ENCODE measurements around the gene TTLL10.
"Not testable (repeated sequence)": the region's sequence is repeated elsewhere in the genome, so short reads cannot be mapped to it uniquely, and the experiment has no call there.

Gene TTLL10

GRCh38 chr1:1145547-1145914, 28.1 kb upstream of the TTLL10 start:
- H3K4me1 ChIP-seq (ENCODE audit: insufficient read depth, low read length): peaks cover 7% of the 10 kb centered on the region; the same call in 1 of the 2 replicates
- no peaks in the 10 kb centered on the region for H3K36me3 ChIP-seq (ENCODE audit: insufficient read depth, low read length)
- no peaks in the 10 kb centered on the region for H3K9me3 ChIP-seq (ENCODE audit: control insufficient read depth, insufficient read depth, low read length)
- H3K9ac ChIP-seq (ENCODE audit: low read depth, low read length): no peak overlapping the region

GRCh38 chr1:1146026-1146425, 27.7 kb upstream of the TTLL10 start:
- Histone ChIP-seq H3K36me3 (ENCODE audit: insufficient read depth, low read length) (no peaks in the 10 kb centered on the region), H3K9ac (ENCODE audit: low read depth, low read length) (no peak overlapping the region), H3K4me1 (ENCODE audit: insufficient read depth, low read length) (peaks cover 4% of the 10 kb centered on the region; the same call in 1 of the 2 replicates), H3K9me3 (ENCODE audit: control insufficient read depth, insufficient read depth, low read length) (no peaks in the 10 kb centered on the region)

- Histone ChIP-seq H3K9ac (ENCODE audit: low read depth, low read length) (no peak overlapping the region), H3K36me3 (ENCODE audit: insufficient read depth, low read length) (no peaks in the 10 kb centered on the region), H3K4me1 (ENCODE audit: insufficient read depth, low read length) (peaks cover 4% of the 10 kb centered on the region; the same call in 1 of the 2 replicates), H3K9me3 (ENCODE audit: control insufficient read depth, insufficient read depth, low read length) (no peaks in the 10 kb centered on the region)
Observed at GRCh38 chr1:1146596-1146995, 27.1 kb upstream of the TTLL10 start.

GRCh38 chr1:1148061-1148460, 25.6 kb upstream of the TTLL10 start:
- Histone ChIP-seq H3K4me1 (ENCODE audit: insufficient read depth, low read length) (0 out of 2 replicates have a peak, but pooled peaks cover 4% of the 10 kb centered on the region), H3K9me3 (ENCODE audit: control insufficient read depth, insufficient read depth, low read length) (no peaks in the 10 kb centered on the region), H3K9ac (ENCODE audit: low read depth, low read length) (no peak overlapping the region)

GRCh38 chr1:1148569-1148968, 25.1 kb upstream of the TTLL10 start:
- Histone ChIP-seq H3K4me1 (ENCODE audit: insufficient read depth, low read length) (0 out of 2 replicates have a peak, but pooled peaks cover 4% of the 10 kb centered on the region), H3K36me3 (ENCODE audit: insufficient read depth, low read length) (no peaks in the 10 kb centered on the region), H3K9me3 (ENCODE audit: control insufficient read depth, insufficient read depth, low read length) (no peaks in the 10 kb centered on the region), H3K9ac (ENCODE audit: low read depth, low read length) (no peak overlapping the region)

More at GRCh38 chr1:1148061-1148460, 25.6 kb upstream of the TTLL10 start:
- H3K36me3 ChIP-seq (ENCODE audit: insufficient read depth, low read length): no peaks in the 10 kb centered on the region

GRCh38 chr1:1149416-1149815, 24.3 kb upstream of the TTLL10 start:
- Histone ChIP-seq H3K9me3 (ENCODE audit: control insufficient read depth, insufficient read depth, low read length) (no peaks in the 10 kb centered on the region), H3K4me1 (ENCODE audit: insufficient read depth, low read length) (0 out of 2 replicates have a peak, but pooled peaks cover under 1% of the 10 kb centered on the region), H3K36me3 (ENCODE audit: insufficient read depth, low read length) (no peaks in the 10 kb centered on the region), H3K9ac (ENCODE audit: low read depth, low read length) (no peak overlapping the region)

- Histone ChIP-seq H3K9ac (ENCODE audit: low read depth, low read length) (no peak overlapping the region), H3K4me1 (ENCODE audit: insufficient read depth, low read length) (no peaks in the 10 kb centered on the region), H3K36me3 (ENCODE audit: insufficient read depth, low read length) (no peaks in the 10 kb centered on the region), H3K9me3 (ENCODE audit: control insufficient read depth, insufficient read depth, low read length) (no peaks in the 10 kb centered on the region)
Observed at GRCh38 chr1:1150100-1150499, 23.6 kb upstream of the TTLL10 start.

- Histone ChIP-seq H3K9ac (ENCODE audit: low read depth, low read length) (no peak overlapping the region), H3K36me3 (ENCODE audit: insufficient read depth, low read length) (no peaks in the 10 kb centered on the region), H3K9me3 (ENCODE audit: control insufficient read depth, insufficient read depth, low read length) (no peaks in the 10 kb centered on the region), H3K4me1 (ENCODE audit: insufficient read depth, low read length) (no peaks in the 10 kb centered on the region)
Observed at GRCh38 chr1:1151306-1151705, 22.4 kb upstream of the TTLL10 start.

GRCh38 chr1:1152431-1152830, 21.2 kb upstream of the TTLL10 start:
- not testable (repeated sequence) for H3K4me1 ChIP-seq (ENCODE audit: insufficient read depth, low read length); H3K9ac ChIP-seq (ENCODE audit: low read depth, low read length); H3K36me3 ChIP-seq (ENCODE audit: insufficient read depth, low read length); H3K9me3 ChIP-seq (ENCODE audit: control insufficient read depth, insufficient read depth, low read length)

GRCh38 chr1:1153215-1153614, 20.5 kb upstream of the TTLL10 start:
- not testable (repeated sequence) for H3K9me3 ChIP-seq (ENCODE audit: control insufficient read depth, insufficient read depth, low read length); H3K9ac ChIP-seq (ENCODE audit: low read depth, low read length); H3K4me1 ChIP-seq (ENCODE audit: insufficient read depth, low read length); H3K36me3 ChIP-seq (ENCODE audit: insufficient read depth, low read length)

GRCh38 chr1:1153874-1154273, 19.8 kb upstream of the TTLL10 start:
- Histone ChIP-seq H3K36me3 (ENCODE audit: insufficient read depth, low read length) (no peaks in the 10 kb centered on the region), H3K9ac (ENCODE audit: low read depth, low read length) (no peak overlapping the region), H3K9me3 (ENCODE audit: control insufficient read depth, insufficient read depth, low read length) (no peaks in the 10 kb centered on the region), H3K4me1 (ENCODE audit: insufficient read depth, low read length) (peaks cover 3% of the 10 kb centered on the region; the same call in 1 of the 2 replicates)

- no peaks in the 10 kb centered on the region for H3K36me3 ChIP-seq (ENCODE audit: insufficient read depth, low read length)
- H3K9me3 ChIP-seq (ENCODE audit: control insufficient read depth, insufficient read depth, low read length): no peaks in the 10 kb centered on the region
- H3K4me1 ChIP-seq (ENCODE audit: insufficient read depth, low read length): peaks cover 3% of the 10 kb centered on the region; the same call in 1 of the 2 replicates
- no peak overlapping the region for H3K9ac ChIP-seq (ENCODE audit: low read depth, low read length)
Observed at GRCh38 chr1:1155258-1155657, 18.4 kb upstream of the TTLL10 start.

- Histone ChIP-seq H3K4me1 (ENCODE audit: insufficient read depth, low read length) (peaks cover 3% of the 10 kb centered on the region; the same call in 1 of the 2 replicates), H3K36me3 (ENCODE audit: insufficient read depth, low read length) (no peaks in the 10 kb centered on the region), H3K9me3 (ENCODE audit: control insufficient read depth, insufficient read depth, low read length) (no peaks in the 10 kb centered on the region), H3K9ac (ENCODE audit: low read depth, low read length) (no peak overlapping the region)
Observed at GRCh38 chr1:1156140-1157032, 17.3 kb upstream of the TTLL10 start.

GRCh38 chr1:1157033-1157365, 16.7 kb upstream of the TTLL10 start:
- Histone ChIP-seq H3K4me1 (ENCODE audit: insufficient read depth, low read length) (peaks cover 3% of the 10 kb centered on the region; the same call in 1 of the 2 replicates), H3K36me3 (ENCODE audit: insufficient read depth, low read length) (no peaks in the 10 kb centered on the region), H3K9me3 (ENCODE audit: control insufficient read depth, insufficient read depth, low read length) (no peaks in the 10 kb centered on the region), H3K9ac (ENCODE audit: low read depth, low read length) (no peak overlapping the region)

GRCh38 chr1:1157426-1157913, 16.2 kb upstream of the TTLL10 start:
- H3K9ac ChIP-seq (ENCODE audit: low read depth, low read length): peak overlapping the region; percentile 59
- no peaks in the 10 kb centered on the region for H3K9me3 ChIP-seq (ENCODE audit: control insufficient read depth, insufficient read depth, low read length)
- no peaks in the 10 kb centered on the region for H3K36me3 ChIP-seq (ENCODE audit: insufficient read depth, low read length)
- peaks cover 3% of the 10 kb centered on the region; the same call in 1 of the 2 replicates for H3K4me1 ChIP-seq (ENCODE audit: insufficient read depth, low read length)
